ENCODE data around the gene SLC2A13.

DNA sequence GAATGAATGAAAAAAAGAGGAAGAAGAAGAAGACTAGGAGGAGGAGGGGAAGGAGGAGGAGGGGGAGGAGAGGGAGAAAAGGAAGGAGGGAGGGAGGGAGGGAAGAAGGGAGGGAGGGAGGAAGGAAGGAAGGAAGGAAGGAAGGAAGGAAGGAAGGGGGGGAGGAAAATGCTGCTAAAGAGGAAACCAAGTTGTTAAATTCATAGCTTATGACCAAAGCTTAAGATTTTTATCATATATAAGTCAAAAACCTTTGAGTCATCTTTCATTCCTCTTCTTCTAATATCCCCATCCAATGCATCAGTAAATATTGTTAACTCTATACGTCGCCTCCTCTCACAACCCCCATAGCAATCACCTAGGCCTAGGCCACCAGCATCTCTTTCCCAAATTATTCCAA, 117.3 kb downstream of the SLC2A13 start:
- TF ChIP-seq, protein P1, sequence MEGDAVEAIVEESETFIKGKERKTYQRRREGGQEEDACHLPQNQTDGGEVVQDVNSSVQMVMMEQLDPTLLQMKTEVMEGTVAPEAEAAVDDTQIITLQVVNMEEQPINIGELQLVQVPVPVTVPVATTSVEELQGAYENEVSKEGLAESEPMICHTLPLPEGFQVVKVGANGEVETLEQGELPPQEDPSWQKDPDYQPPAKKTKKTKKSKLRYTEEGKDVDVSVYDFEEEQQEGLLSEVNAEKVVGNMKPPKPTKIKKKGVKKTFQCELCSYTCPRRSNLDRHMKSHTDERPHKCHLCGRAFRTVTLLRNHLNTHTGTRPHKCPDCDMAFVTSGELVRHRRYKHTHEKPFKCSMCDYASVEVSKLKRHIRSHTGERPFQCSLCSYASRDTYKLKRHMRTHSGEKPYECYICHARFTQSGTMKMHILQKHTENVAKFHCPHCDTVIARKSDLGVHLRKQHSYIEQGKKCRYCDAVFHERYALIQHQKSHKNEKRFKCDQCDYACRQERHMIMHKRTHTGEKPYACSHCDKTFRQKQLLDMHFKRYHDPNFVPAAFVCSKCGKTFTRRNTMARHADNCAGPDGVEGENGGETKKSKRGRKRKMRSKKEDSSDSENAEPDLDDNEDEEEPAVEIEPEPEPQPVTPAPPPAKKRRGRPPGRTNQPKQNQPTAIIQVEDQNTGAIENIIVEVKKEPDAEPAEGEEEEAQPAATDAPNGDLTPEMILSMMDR (conservative IDR thresholded peaks at IDR 0.05 in 1 of 2, IDR thresholded peaks at IDR 0.05 in 1 of 2; ENCODE audit: extremely low read depth in 1 of 2, insufficient read depth in 1 of 2, low read depth in 1 of 2, low read length in 2 of 2): no peak
- no peak for TF ChIP-seq EZH2 (IDR thresholded peaks at IDR 0.05; ENCODE audit: borderline replicate concordance, low read length)

Measured in mammary epithelial cell (primary cell).